ENCODE measurements around the gene FERMT1.

Gene FERMT1

DNA sequence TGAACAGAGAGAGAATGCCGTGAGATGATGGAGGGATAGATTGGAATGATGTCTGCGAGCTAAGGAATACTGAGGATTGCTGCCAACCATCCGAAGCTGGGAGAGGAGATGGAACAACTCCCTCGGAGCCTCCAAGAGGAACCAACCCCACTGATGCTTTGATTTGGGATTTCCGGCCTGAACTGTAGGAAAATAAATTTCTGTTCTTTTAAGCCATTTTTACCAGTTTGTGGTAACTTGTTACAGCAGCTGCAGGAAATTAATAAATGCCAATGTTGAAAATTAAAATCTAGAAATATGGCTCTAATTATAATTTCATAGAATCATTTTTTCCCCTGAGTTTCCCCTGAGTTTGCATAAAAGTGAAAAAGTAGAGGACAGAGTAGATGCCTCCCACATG is 83.1 kb downstream of the FERMT1 start:
- TF ChIP-seq ZFP30 (CRISPR knock-in tag; IDR thresholded peaks at IDR 0.05), result no peak
- no peak for TF ChIP-seq GLIS3 (CRISPR knock-in tag; IDR thresholded peaks at IDR 0.05)
- TF ChIP-seq, protein P1, sequence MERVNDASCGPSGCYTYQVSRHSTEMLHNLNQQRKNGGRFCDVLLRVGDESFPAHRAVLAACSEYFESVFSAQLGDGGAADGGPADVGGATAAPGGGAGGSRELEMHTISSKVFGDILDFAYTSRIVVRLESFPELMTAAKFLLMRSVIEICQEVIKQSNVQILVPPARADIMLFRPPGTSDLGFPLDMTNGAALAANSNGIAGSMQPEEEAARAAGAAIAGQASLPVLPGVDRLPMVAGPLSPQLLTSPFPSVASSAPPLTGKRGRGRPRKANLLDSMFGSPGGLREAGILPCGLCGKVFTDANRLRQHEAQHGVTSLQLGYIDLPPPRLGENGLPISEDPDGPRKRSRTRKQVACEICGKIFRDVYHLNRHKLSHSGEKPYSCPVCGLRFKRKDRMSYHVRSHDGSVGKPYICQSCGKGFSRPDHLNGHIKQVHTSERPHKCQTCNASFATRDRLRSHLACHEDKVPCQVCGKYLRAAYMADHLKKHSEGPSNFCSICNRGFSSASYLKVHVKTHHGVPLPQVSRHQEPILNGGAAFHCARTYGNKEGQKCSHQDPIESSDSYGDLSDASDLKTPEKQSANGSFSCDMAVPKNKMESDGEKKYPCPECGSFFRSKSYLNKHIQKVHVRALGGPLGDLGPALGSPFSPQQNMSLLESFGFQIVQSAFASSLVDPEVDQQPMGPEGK (CRISPR knock-in tag; IDR thresholded peaks at IDR 0.05; ENCODE audit: borderline replicate concordance), result no peak
- TF ChIP-seq RARB (CRISPR knock-in tag; IDR thresholded peaks at IDR 0.05), result no peak
- TF ChIP-seq ZNF8 (CRISPR knock-in tag; IDR thresholded peaks at IDR 0.05), result no peak
- TF ChIP-seq TOX (CRISPR knock-in tag; IDR thresholded peaks at IDR 0.05; ENCODE audit: borderline replicate concordance), result no peak
- TF ChIP-seq ZNF565 (CRISPR knock-in tag; conservative IDR thresholded peaks at IDR 0.05; ENCODE audit: low read depth), result no peak
- TF ChIP-seq TCF4 (CRISPR knock-in tag; IDR thresholded peaks at IDR 0.05; ENCODE audit: borderline replicate concordance), result no peak
- no peak for ATAC-seq

DNA sequence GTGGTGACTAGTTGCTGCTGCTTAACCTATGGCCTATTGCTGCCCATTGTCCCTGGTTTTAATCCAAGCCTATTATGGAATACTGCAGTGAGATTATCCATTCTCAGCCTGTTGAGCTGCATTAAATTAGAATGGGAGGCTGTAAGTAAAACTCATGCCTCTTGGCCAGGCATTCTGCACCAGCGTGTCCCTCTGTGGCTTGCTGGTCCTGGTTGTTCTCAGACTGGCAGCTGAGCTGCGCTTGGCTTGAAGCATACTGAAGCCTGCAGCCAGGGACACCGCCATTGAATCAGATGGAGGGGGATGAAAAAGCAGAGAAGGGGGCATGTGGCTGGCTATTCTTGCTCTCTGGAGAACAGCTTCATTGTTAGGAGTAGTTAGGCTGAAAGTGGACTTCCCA is 84.6 kb downstream of the FERMT1 start:
- ATAC-seq, result no peak
- no peak for TF ChIP-seq TCF4 (CRISPR knock-in tag; IDR thresholded peaks at IDR 0.05; ENCODE audit: borderline replicate concordance)
- TF ChIP-seq BACH2 (CRISPR knock-in tag; IDR thresholded peaks at IDR 0.05; ENCODE audit: borderline replicate concordance), result no peak
- TF ChIP-seq, protein P2, sequence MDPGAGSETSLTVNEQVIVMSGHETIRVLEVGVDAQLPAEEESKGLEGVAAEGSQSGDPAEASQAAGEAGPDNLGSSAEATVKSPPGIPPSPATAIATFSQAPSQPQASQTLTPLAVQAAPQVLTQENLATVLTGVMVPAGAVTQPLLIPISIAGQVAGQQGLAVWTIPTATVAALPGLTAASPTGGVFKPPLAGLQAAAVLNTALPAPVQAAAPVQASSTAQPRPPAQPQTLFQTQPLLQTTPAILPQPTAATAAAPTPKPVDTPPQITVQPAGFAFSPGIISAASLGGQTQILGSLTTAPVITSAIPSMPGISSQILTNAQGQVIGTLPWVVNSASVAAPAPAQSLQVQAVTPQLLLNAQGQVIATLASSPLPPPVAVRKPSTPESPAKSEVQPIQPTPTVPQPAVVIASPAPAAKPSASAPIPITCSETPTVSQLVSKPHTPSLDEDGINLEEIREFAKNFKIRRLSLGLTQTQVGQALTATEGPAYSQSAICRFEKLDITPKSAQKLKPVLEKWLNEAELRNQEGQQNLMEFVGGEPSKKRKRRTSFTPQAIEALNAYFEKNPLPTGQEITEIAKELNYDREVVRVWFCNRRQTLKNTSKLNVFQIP (CRISPR knock-in tag; IDR thresholded peaks at IDR 0.05; ENCODE audit: borderline replicate concordance, low read depth), result no peak
- TF ChIP-seq PPARA (CRISPR knock-in tag; IDR thresholded peaks at IDR 0.05; ENCODE audit: borderline replicate concordance), result no peak
- TF ChIP-seq ARNTL (CRISPR knock-in tag; IDR thresholded peaks at IDR 0.05; ENCODE audit: borderline replicate concordance, low read depth), result no peak
- TF ChIP-seq ZNF70 (CRISPR knock-in tag; IDR thresholded peaks at IDR 0.05), result no peak
- TF ChIP-seq ZNF565 (CRISPR knock-in tag; conservative IDR thresholded peaks at IDR 0.05; ENCODE audit: low read depth), result no peak
- TF ChIP-seq OSR1 (CRISPR knock-in tag; IDR thresholded peaks at IDR 0.05), result no peak

DNA sequence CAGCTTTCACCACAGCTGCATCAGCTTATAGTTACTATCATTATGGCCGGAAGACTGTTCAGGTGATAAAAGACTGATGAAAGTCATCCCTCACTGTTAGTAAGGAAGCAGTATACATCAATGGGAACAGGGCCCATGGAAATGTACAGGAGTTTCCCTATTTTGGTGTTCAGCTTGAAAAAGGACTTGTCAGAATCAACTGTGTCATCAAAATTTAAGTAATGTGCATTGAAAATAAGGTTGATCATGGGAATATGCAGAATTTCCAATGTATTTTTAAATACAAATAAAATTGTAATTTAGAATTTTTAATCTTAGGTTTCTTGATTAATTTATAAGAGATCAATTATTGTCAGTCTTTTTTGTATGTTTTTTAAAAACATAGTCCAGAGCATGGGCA is 85.7 kb downstream of the FERMT1 start:
- no peak for TF ChIP-seq GLIS3 (CRISPR knock-in tag; IDR thresholded peaks at IDR 0.05)
- no peak for TF ChIP-seq ISL1 (CRISPR knock-in tag; IDR thresholded peaks at IDR 0.05)
- TF ChIP-seq ZFP30 (CRISPR knock-in tag; IDR thresholded peaks at IDR 0.05), result no peak
- no peak for TF ChIP-seq CSDC2 (CRISPR knock-in tag; IDR thresholded peaks at IDR 0.05)
- no peak for TF ChIP-seq ZC3H10 (CRISPR knock-in tag; IDR thresholded peaks at IDR 0.05)
- TF ChIP-seq ESRRG (CRISPR knock-in tag; IDR thresholded peaks at IDR 0.05), result no peak
- no peak for TF ChIP-seq TCF4 (CRISPR knock-in tag; IDR thresholded peaks at IDR 0.05; ENCODE audit: borderline replicate concordance)
- TF ChIP-seq, protein P1 (CRISPR knock-in tag; IDR thresholded peaks at IDR 0.05; ENCODE audit: borderline replicate concordance), result no peak
- TF ChIP-seq, protein P3, sequence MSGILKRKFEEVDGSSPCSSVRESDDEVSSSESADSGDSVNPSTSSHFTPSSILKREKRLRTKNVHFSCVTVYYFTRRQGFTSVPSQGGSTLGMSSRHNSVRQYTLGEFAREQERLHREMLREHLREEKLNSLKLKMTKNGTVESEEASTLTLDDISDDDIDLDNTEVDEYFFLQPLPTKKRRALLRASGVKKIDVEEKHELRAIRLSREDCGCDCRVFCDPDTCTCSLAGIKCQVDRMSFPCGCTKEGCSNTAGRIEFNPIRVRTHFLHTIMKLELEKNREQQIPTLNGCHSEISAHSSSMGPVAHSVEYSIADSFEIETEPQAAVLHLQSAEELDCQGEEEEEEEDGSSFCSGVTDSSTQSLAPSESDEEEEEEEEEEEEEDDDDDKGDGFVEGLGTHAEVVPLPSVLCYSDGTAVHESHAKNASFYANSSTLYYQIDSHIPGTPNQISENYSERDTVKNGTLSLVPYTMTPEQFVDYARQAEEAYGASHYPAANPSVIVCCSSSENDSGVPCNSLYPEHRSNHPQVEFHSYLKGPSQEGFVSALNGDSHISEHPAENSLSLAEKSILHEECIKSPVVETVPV (CRISPR knock-in tag; IDR thresholded peaks at IDR 0.05), result no peak
- TF ChIP-seq PPARA (CRISPR knock-in tag; IDR thresholded peaks at IDR 0.05; ENCODE audit: borderline replicate concordance), result no peak
- TF ChIP-seq RARB (CRISPR knock-in tag; IDR thresholded peaks at IDR 0.05), result no peak
- TF ChIP-seq SNAI2 (CRISPR knock-in tag; IDR thresholded peaks at IDR 0.05), result no peak
- TF ChIP-seq ZNF8 (CRISPR knock-in tag; IDR thresholded peaks at IDR 0.05), result no peak
- no peak for TF ChIP-seq ARNTL (CRISPR knock-in tag; IDR thresholded peaks at IDR 0.05; ENCODE audit: borderline replicate concordance, low read depth)
- TF ChIP-seq, protein P4, sequence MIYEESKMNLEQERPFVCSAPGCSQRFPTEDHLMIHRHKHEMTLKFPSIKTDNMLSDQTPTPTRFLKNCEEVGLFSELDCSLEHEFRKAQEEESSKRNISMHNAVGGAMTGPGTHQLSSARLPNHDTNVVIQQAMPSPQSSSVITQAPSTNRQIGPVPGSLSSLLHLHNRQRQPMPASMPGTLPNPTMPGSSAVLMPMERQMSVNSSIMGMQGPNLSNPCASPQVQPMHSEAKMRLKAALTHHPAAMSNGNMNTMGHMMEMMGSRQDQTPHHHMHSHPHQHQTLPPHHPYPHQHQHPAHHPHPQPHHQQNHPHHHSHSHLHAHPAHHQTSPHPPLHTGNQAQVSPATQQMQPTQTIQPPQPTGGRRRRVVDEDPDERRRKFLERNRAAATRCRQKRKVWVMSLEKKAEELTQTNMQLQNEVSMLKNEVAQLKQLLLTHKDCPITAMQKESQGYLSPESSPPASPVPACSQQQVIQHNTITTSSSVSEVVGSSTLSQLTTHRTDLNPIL (CRISPR knock-in tag; IDR thresholded peaks at IDR 0.05; ENCODE audit: low read depth), result no peak
- TF ChIP-seq ZNF70 (CRISPR knock-in tag; IDR thresholded peaks at IDR 0.05), result no peak
- TF ChIP-seq TOX (CRISPR knock-in tag; IDR thresholded peaks at IDR 0.05; ENCODE audit: borderline replicate concordance), result no peak
- no peak for TF ChIP-seq OSR1 (CRISPR knock-in tag; IDR thresholded peaks at IDR 0.05)
- TF ChIP-seq, protein P5, sequence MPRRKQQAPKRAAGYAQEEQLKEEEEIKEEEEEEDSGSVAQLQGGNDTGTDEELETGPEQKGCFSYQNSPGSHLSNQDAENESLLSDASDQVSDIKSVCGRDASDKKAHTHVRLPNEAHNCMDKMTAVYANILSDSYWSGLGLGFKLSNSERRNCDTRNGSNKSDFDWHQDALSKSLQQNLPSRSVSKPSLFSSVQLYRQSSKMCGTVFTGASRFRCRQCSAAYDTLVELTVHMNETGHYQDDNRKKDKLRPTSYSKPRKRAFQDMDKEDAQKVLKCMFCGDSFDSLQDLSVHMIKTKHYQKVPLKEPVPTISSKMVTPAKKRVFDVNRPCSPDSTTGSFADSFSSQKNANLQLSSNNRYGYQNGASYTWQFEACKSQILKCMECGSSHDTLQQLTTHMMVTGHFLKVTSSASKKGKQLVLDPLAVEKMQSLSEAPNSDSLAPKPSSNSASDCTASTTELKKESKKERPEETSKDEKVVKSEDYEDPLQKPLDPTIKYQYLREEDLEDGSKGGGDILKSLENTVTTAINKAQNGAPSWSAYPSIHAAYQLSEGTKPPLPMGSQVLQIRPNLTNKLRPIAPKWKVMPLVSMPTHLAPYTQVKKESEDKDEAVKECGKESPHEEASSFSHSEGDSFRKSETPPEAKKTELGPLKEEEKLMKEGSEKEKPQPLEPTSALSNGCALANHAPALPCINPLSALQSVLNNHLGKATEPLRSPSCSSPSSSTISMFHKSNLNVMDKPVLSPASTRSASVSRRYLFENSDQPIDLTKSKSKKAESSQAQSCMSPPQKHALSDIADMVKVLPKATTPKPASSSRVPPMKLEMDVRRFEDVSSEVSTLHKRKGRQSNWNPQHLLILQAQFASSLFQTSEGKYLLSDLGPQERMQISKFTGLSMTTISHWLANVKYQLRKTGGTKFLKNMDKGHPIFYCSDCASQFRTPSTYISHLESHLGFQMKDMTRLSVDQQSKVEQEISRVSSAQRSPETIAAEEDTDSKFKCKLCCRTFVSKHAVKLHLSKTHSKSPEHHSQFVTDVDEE (CRISPR knock-in tag; IDR thresholded peaks at IDR 0.05), result no peak
- no peak for TF ChIP-seq ZFP3 (CRISPR knock-in tag; IDR thresholded peaks at IDR 0.05)
- ATAC-seq, result no peak

All from SK-N-SH treated with all-trans-retinoic acid at 6 μM for 48 hours (cell line).